Measurements from ENCODE around the gene TMSB10. TPM values are rescaled to one million over a fixed set of nuclear protein-coding genes. Genes with fewer than 3 reads are reported as not detected.

TMSB10 gene
- total RNA-seq, 1 donor from 2014 or later: 3,273 TPM

- Mint-ChIP-seq H3K27me3 (ENCODE audit: unreplicated experiment) (peaks cover 4% of the 10 kb centered on the region), H3K9me3 (ENCODE audit: unreplicated experiment) (peaks cover 7% of the 10 kb centered on the region), H3K4me1 (ENCODE audit: low read depth, unreplicated experiment) (peaks cover 4% of the 10 kb centered on the region), H3K36me3 (ENCODE audit: unreplicated experiment) (no peaks in the 10 kb centered on the region), H3K27ac (ENCODE audit: unreplicated experiment) (peak overlapping the region; percentile 3), H3K4me3 (ENCODE audit: unreplicated experiment) (peak overlapping the region; percentile 95)
- DNase-seq: peak; percentile 96
- TF ChIP-seq CTCF (IDR thresholded peaks at IDR 0.05; ENCODE audit: partially characterized antibody, unreplicated experiment): peak; percentile 99
These were observed 20.4 kb downstream of the TMSB10 start for GRCh38 chr2:84925724-84926376.

- no peak for DNase-seq
- Mint-ChIP-seq H3K27me3 (ENCODE audit: unreplicated experiment) (peaks cover 4% of the 10 kb centered on the region), H3K4me3 (ENCODE audit: unreplicated experiment) (no peak overlapping the region), H3K9me3 (ENCODE audit: unreplicated experiment) (peaks cover 7% of the 10 kb centered on the region), H3K36me3 (ENCODE audit: unreplicated experiment) (no peaks in the 10 kb centered on the region), H3K27ac (ENCODE audit: unreplicated experiment) (no peak overlapping the region), H3K4me1 (ENCODE audit: low read depth, unreplicated experiment) (peaks cover 10% of the 10 kb centered on the region)
- peak; percentile 29 for TF ChIP-seq CTCF (IDR thresholded peaks at IDR 0.05; ENCODE audit: partially characterized antibody, unreplicated experiment)
These were observed 21.8 kb downstream of the TMSB10 start for GRCh38 chr2:84927275-84927627.

GRCh38 chr2:84931384-84931821 is 25.9 kb downstream of the TMSB10 start:
- Mint-ChIP-seq H3K27me3 (ENCODE audit: unreplicated experiment) (no peaks in the 10 kb centered on the region), H3K27ac (ENCODE audit: unreplicated experiment) (no peak overlapping the region), H3K4me3 (ENCODE audit: unreplicated experiment) (no peak overlapping the region), H3K4me1 (ENCODE audit: low read depth, unreplicated experiment) (peaks cover 6% of the 10 kb centered on the region), H3K36me3 (ENCODE audit: unreplicated experiment) (no peaks in the 10 kb centered on the region), H3K9me3 (ENCODE audit: unreplicated experiment) (peaks cover 2% of the 10 kb centered on the region)
- no peak for TF ChIP-seq CTCF (IDR thresholded peaks at IDR 0.05; ENCODE audit: partially characterized antibody, unreplicated experiment)
- DNase-seq: no peak

- Mint-ChIP-seq H3K4me1 (ENCODE audit: low read depth, unreplicated experiment) (no peaks in the 10 kb centered on the region), H3K27me3 (ENCODE audit: unreplicated experiment) (peaks cover 2% of the 10 kb centered on the region), H3K27ac (ENCODE audit: unreplicated experiment) (no peak overlapping the region), H3K9me3 (ENCODE audit: unreplicated experiment) (no peaks in the 10 kb centered on the region), H3K4me3 (ENCODE audit: unreplicated experiment) (no peak overlapping the region), H3K36me3 (ENCODE audit: unreplicated experiment) (no peaks in the 10 kb centered on the region)
- TF ChIP-seq CTCF (IDR thresholded peaks at IDR 0.05; ENCODE audit: partially characterized antibody, unreplicated experiment): no peak
- DNase-seq: no peak
These were observed 32.9 kb downstream of the TMSB10 start for GRCh38 chr2:84938194-84938879.

GRCh38 chr2:84939426-84940087 is 34.1 kb downstream of the TMSB10 start:
- TF ChIP-seq CTCF (IDR thresholded peaks at IDR 0.05; ENCODE audit: partially characterized antibody, unreplicated experiment): no peak
- DNase-seq: no peak
- H3K4me3 Mint-ChIP-seq (ENCODE audit: unreplicated experiment): no peak overlapping the region
- H3K4me1 Mint-ChIP-seq (ENCODE audit: low read depth, unreplicated experiment): no peaks in the 10 kb centered on the region
- H3K9me3 Mint-ChIP-seq (ENCODE audit: unreplicated experiment): no peaks in the 10 kb centered on the region
- H3K27me3 Mint-ChIP-seq (ENCODE audit: unreplicated experiment): peaks cover 2% of the 10 kb centered on the region
- no peaks in the 10 kb centered on the region for H3K36me3 Mint-ChIP-seq (ENCODE audit: unreplicated experiment)
- no peak overlapping the region for H3K27ac Mint-ChIP-seq (ENCODE audit: unreplicated experiment)

Data from glutamatergic neuron (in vitro differentiated cells).